Endothelial cell of umbilical vein (primary cell): ENCODE results near the gene S100A4.
"Not testable (repeated sequence)": the region's sequence is repeated elsewhere in the genome, so short reads cannot be mapped to it uniquely, and the experiment has no call there.

Source experiments
- CTCF ChIP-seq, 2 donors: IDR thresholded peaks; 1 replicate in 1 of 2; 2 replicates in 1 of 2; pipeline ENCODE4 v1.5.1; 2011; ENCODE audit warnings: low read length in 2 of 2, mild to moderate bottlenecking in 2 of 2, moderate library complexity in 2 of 2, control low read depth in 1 of 2, inconsistent platforms in 1 of 2, low read depth in 1 of 2; ENCODE audit not compliant: insufficient read depth in 1 of 2; ENCODE audit errors: extremely low read depth in 1 of 2
- EZH2 ChIP-seq: IDR thresholded peaks from 2 replicates; pipeline ENCODE4 v1.6.1; 2012; ENCODE audit warnings: borderline replicate concordance, low read depth, mild to moderate bottlenecking, moderate library complexity, low read length, inconsistent platforms; ENCODE audit not compliant: severe bottlenecking
- GATA2 ChIP-seq: IDR thresholded peaks from 2 replicates; pipeline ENCODE4 v1.7.0; 2011; ENCODE audit warnings: low read depth, mild to moderate bottlenecking, moderate library complexity, mixed read lengths, low read length; ENCODE audit not compliant: insufficient read length, insufficient read depth
- JUN ChIP-seq: IDR thresholded peaks from 2 replicates; pipeline ENCODE4 v1.6.1; 2011; ENCODE audit warnings: borderline replicate concordance, low read depth; ENCODE audit not compliant: insufficient read length, insufficient read depth
- MAX ChIP-seq: IDR thresholded peaks from 2 replicates; pipeline ENCODE4 v1.6.1; 2011; ENCODE audit not compliant: insufficient read depth, insufficient read length
- MYC ChIP-seq: IDR thresholded peaks from one replicate; pipeline ENCODE4 v1.6.1; 2011; ENCODE audit warnings: mild to moderate bottlenecking, low read depth, low read length
- POLR2A ChIP-seq: IDR thresholded peaks from 2 replicates; pipeline ENCODE4 v1.6.1; 2012; ENCODE audit warnings: low read depth, mild to moderate bottlenecking, control low read depth, low read length
- POLR2AphosphoS5 ChIP-seq: IDR thresholded peaks from 2 replicates; pipeline ENCODE4 v1.6.1; 2012; ENCODE audit warnings: low read depth, mild to moderate bottlenecking, control low read depth, low read length, moderate library complexity; ENCODE audit not compliant: insufficient read depth

DNA sequence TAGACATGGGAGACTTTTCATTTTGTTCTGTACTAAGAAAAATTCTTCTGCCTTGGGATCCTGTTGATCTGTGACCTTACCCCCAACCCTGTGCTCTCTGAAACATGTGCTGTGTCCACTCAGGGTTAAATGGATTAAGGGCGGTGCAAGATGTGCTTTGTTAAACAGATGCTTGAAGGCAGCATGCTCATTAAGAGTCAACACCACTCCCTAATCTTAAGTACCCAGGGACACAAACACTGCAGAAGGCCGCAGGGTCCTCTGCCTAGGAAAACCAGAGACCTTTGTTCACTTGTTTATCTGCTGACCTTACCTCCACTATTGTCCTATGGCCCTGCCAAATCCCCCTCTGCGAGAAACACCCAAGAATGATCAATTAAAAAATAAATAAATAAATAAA lies 37.9 kb upstream of the S100A4 start:
- TF ChIP-seq CTCF (IDR thresholded peaks at IDR 0.05; ENCODE audit: extremely low read depth in 1 of 2, insufficient read depth in 1 of 2, low read depth in 1 of 2, low read length in 2 of 2); EZH2; MYC; JUN; POLR2A; POLR2AphosphoS5; MAX; GATA2: not testable (repeated sequence)
